HG03571 (cell line): Measurements from ENCODE around the gene C13orf46.

Source experiments
- ATAC-seq: cut with Tn5 transposase; IDR thresholded peaks from one replicate; pipeline ENCODE4 v1.9.1; 2021; ENCODE audit not compliant: unreplicated experiment

The C13orf46 gene

DNA sequence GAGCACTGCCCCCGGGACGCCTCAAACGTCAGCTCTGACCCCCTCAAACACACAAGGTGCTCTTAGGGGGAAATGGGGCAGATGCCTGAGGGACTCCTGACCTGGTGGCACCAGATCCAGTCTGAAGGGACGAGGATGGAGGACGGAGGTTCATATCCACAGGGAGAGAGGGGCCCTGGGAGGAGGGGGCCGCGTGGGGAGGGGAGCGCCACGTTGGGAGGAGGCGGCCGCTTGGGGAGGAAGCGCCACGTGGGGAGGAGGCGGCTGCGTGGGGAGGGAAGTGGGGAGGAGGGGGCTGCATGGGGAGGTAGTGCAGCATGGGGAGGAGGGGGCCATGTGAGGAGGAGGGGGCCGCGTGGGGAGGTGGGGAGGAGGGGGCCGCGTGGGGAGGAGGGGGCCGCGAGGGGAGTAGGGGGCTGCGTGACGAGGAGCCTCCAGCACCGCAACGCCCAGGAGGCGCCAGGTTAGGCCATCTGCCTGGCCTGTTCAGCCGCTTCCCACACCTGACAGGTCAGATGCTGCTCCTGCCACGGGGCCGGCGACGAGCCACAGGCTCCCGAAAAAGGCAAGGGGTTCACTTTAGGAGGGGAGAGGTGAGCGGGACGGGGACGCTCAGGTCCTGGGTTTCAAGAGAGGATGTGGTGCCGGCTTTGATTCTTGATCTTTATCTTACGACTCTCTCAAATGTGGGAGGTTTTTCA lies 36.7 kb upstream of the C13orf46 start:
- no peak for ATAC-seq

GRCh38 chr13:114009590-114010400 lies 35.9 kb upstream of the C13orf46 start:
- no peak for ATAC-seq

GRCh38 chr13:114008964-114009589 lies 35.2 kb upstream of the C13orf46 start:
- ATAC-seq: no peak

DNA sequence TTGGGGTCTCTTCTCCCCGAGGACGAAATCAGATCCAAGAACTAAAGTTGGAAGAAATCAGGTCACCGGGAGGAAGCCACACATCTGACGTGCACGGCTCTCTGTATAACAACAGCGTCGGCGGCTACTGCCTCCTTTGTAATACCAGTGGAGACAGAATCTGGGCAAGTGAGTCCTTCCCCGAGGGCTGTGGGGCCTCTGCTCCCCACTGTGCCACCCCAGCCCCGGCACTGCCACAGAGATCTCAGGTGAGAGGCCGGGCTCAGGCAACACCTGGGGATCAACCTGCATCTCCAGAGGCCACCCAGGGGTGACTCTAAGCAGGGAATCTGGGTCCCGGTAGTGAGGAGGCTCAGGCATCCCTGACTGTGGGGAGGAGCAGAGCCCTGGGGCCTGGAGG lies 33.7 kb upstream of the C13orf46 start:
- ATAC-seq: no peak

GRCh38 chr13:114005206-114005724 lies 31.4 kb upstream of the C13orf46 start:
- no peak for ATAC-seq

DNA sequence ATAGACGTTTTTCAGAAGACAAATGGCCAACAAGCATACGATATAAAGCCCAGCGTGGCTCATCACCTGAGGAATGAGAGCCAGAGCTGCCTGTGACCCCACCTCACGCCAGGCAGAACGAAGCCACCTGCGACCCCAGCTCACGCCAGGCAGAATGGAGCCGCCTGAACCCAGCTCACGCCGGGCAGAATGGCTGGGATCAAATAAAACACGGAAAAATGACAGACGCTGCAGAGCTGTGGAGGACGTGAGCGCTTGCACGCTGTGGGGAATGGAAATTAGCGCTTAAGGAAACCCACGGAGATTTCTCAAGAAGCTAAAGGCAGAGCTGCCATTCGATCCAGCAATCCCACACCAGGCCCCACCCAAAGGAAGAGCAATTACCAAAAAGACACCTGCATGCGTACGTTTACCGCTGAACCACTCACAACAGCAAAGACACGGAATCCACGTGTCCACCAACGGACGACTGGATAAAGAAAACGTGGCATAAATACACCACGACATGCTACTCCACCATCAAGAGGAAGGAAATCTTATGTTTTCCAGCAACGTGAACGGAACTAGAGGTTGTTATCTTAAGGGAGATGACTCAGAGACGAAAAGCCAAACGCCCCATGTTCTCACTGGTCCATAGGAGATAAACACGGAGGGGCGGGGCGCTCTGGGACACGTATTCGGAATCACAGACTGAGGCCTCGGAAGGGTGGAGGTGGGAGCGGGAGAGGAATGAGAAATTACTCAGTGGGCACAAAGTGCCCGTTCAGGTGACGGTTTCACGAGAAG lies 30.7 kb upstream of the C13orf46 start:
- ATAC-seq: no peak

DNA sequence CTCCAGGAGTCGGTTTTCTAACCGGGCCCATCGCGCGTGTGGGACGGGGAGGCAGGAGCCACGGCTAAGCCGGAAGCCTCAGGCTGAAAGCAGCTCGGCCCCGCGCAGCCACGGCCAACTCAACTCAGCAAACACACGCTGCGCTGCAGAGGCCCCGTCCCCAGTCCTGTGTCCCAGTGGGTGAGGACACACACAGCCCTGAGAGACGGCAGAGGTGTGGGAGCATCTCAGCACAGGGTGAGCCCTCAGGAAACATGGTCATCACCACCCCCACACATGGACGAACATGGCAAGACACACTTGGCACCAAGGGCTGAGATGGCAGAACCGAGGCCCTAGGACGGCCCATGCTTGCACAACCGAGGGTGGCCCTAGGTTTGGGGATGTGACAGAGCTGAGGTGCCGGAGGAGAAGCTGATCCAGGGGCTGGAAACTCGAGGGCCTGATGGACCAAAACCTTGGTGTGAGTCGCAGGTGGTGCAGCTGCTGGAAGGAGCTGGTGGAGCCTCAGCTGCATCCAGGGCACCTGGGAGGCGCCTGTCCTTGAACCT lies 29.0 kb upstream of the C13orf46 start:
- no peak for ATAC-seq

DNA sequence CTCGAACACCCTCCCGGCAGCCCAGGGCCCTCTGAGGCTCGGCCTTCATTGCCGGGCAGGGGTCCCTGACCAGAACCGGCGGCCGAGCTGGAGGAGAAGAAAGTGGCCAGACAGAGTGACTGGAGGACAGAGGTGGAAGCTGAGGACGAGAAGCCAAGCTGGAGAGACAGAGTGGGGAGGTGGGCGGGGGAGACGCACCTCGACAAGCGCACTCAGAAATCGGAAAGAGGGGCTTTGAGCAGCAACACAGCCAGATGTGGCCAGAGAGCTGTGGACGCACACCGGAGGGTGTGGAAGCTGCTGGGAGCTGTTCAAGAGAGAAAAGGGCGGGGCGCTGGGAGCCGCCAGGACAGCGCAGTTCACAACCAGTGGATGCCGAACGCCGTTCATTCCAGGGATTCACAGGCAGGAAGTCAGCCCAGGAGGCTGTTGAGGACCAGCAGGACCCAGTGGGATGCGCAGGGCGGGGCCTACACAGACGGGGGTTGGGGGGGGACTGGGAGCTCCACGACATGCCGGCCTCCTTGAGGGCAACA lies 28.2 kb upstream of the C13orf46 start:
- no peak for ATAC-seq

DNA sequence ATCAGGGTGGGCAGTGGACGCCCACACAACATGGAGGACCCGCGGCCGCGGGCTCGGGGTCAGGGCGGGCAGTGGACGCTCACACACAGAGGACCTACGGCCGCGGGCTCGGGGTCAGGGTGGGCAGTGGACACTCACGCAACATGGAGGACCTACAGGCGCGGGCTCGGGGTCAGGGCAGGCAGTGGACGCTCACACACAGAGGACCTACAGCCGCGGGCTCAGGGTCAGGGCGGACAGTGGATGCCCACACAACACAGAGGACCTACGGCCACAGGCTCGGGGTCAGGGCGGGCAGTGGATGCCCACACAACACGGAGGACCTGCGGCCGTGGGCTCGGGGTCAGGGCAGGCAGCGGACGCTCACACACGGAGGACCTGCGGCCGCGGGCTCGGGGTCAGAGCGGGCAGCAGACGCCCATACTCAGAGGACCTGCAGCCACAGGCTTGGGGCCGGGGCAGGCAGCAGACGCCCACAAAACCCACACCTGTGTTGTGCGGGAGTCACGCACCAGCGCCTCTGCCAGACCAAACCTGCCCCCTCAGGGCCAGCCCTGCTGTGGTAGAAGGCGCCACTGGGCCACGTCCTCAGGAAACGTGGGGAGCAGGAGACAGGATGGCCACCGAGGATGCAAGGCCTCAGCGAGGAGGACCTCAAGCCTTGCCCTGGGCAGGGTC lies 27.6 kb upstream of the C13orf46 start:
- ATAC-seq: no peak

- no peak for ATAC-seq
These were observed 26.5 kb upstream of the C13orf46 start for GRCh38 chr13:114000151-114001040.

GRCh38 chr13:113999618-113999910 lies 25.7 kb upstream of the C13orf46 start:
- ATAC-seq: no peak

DNA sequence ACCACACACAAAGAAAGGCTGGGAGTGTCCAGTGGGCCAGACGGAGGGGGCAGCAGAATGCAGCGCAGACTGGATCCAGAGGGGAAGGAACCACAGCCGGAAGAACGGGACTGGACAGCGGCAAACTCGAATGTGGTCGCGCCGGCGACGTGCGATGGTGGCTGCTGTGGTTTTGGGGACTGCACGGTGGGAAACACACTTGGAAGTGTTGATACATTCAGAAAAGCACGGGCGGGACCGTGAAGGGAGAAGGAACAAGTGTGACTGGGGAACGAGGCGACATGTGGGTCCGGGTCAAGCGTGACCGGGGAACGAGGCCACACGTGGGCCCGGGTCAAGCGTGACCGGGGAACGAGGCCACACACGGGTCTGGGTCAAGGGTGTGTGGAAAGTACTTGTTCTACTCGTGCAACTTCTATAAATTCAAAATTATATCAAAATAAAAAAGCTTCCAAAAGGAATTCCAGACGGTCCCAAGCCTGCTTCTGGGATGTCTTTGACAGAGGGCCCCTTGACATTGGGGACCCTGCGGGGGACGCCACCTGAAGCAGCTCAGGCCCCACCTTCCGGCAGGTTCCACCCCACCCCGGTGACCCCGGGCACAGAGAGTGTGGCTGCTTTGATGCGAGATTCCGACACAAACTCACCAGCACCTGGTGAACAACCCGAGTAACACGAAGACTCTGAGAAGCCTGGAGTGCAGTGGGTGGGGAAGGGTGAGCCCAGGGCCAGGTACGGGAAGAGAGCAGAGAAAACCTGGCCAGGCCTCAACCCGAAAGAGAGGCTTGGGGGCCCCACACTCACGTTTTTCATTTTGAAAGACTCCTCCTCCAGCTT lies 25.1 kb upstream of the C13orf46 start:
- ATAC-seq: no peak

DNA sequence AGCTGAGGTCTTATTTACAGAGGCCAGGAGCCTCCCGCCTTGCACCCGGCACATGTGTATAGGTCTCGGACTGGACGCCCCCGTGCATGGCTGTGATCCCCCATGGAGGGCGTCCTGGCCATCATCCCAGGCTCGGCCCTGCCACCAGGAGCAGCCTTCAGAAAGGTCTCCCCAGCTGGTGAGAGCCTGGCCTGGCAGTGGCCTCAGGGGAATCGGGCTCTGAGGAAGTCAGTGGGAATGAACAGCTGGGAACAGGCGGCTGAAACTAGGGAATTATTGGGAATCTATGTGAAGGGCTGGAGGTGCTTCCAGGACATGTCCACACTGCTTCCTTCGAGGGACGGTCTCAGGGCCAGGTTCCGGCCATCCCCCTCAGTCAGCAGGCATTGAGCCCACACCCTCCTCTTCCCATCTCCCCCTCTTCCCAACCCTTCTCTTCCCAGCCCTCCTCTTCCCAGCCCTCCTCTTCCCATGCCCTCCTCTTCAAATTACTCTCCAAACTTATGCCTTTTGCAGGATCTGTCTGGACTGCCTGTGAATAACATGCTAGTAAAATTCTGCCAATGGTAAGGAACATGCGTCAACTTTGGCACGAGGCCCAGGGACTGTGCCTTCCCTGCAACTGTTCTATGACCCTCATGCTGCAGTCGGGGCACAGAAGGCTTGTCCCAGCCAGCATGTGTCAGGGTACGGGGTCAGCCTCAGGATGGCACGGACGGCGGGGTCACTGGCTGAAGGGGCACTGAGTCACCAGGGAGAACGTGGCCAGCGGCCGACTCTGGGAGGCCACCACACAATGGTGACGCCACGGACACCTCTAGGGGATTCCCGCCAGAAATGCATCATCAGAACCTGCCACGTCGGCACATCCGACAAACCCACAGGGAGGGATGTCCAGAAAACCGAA lies 24.2 kb upstream of the C13orf46 start:
- no peak for ATAC-seq

- no peak for ATAC-seq
These were observed 23.3 kb upstream of the C13orf46 start for GRCh38 chr13:113996912-113997745.

- ATAC-seq: no peak
These were observed 22.4 kb upstream of the C13orf46 start for GRCh38 chr13:113996081-113996911.
